BE2C (cell line): ENCODE measurements around the gene IQSEC3.

Experiments used
- DNase-seq: peaks from one replicate; pipeline ENCODE4 v3.0.0-alpha.2; 2020
- H3K27me3 ChIP-seq: fragments of 250-450 bp; sonication (Bioruptor Pico); 2 replicates; pipeline ENCODE4 v1.5.1; 2020; ENCODE audit warnings: mild to moderate bottlenecking
- H3K36me3 ChIP-seq: fragments of 250-450 bp; sonication (Bioruptor Pico); 2 replicates; pipeline ENCODE4 v1.5.1; 2020; ENCODE audit warnings: mild to moderate bottlenecking
- H3K4me1 ChIP-seq: fragments of 250-450 bp; sonication (Bioruptor Pico); 2 replicates; pipeline ENCODE4 v1.5.1; 2020
- H3K4me3 ChIP-seq: 2 replicates; pipeline ENCODE4 v1.5.1; 2011; ENCODE audit warnings: low read depth, low read length
- H3K9me3 ChIP-seq: fragments of 250-450 bp; sonication (Bioruptor Pico); 2 replicates; pipeline ENCODE4 v1.5.1; 2020
- TF ChIP-seq, protein P1 (sequence below): IDR thresholded peaks from 2 replicates; pipeline ENCODE4 v1.5.1; 2012; ENCODE audit warnings: mild to moderate bottlenecking, low read depth, low read length

IQSEC3 gene

GRCh38 chr12:218728-219590, 152.4 kb downstream of the IQSEC3 start:
- no peaks in the 10 kb centered on the region for H3K27me3 ChIP-seq
- H3K4me1 ChIP-seq = no peaks in the 10 kb centered on the region
- no peak overlapping the region for H3K4me3 ChIP-seq
- TF ChIP-seq, protein P1, sequence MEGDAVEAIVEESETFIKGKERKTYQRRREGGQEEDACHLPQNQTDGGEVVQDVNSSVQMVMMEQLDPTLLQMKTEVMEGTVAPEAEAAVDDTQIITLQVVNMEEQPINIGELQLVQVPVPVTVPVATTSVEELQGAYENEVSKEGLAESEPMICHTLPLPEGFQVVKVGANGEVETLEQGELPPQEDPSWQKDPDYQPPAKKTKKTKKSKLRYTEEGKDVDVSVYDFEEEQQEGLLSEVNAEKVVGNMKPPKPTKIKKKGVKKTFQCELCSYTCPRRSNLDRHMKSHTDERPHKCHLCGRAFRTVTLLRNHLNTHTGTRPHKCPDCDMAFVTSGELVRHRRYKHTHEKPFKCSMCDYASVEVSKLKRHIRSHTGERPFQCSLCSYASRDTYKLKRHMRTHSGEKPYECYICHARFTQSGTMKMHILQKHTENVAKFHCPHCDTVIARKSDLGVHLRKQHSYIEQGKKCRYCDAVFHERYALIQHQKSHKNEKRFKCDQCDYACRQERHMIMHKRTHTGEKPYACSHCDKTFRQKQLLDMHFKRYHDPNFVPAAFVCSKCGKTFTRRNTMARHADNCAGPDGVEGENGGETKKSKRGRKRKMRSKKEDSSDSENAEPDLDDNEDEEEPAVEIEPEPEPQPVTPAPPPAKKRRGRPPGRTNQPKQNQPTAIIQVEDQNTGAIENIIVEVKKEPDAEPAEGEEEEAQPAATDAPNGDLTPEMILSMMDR = no peak
- no peaks in the 10 kb centered on the region for H3K36me3 ChIP-seq
- no peak for DNase-seq
- H3K9me3 ChIP-seq = no peaks in the 10 kb centered on the region

DNA sequence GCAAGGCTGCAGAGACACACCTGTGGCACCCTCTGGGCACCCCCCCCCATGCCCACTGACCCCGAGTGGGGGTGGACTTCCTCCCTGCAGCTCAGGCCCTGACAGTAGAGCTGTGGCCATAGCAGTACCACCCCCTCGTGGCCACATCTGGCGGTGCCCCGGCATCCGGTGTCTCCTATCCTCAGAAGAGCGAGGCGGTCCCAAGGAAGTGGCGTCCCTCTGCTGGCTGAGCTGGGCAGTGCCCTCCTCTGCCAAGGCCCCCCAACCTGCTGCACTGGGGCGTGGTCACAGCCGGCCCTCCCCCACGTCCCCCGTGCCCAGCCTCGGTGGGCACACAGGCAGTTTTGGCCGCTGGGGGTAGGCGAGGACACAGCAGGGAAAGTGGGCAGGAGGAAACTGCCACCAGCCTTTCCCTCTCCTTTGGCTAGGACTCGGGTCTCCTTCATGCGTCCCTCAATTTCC, 153.4 kb downstream of the IQSEC3 start:
- no peaks in the 10 kb centered on the region for H3K27me3 ChIP-seq
- no peaks in the 10 kb centered on the region for H3K4me1 ChIP-seq
- no peak overlapping the region for H3K4me3 ChIP-seq
- TF ChIP-seq, protein P1 = peak; percentile 77
- H3K36me3 ChIP-seq = no peaks in the 10 kb centered on the region
- no peaks in the 10 kb centered on the region for H3K9me3 ChIP-seq
- DNase-seq = peak; percentile 80

GRCh38 chr12:220491-220890, 153.9 kb downstream of the IQSEC3 start:
- TF ChIP-seq, protein P1 = no peak
- H3K9me3 ChIP-seq = no peaks in the 10 kb centered on the region
- DNase-seq = no peak
- H3K27me3 ChIP-seq = no peaks in the 10 kb centered on the region
- no peak overlapping the region for H3K4me3 ChIP-seq
- H3K4me1 ChIP-seq = no peaks in the 10 kb centered on the region
- H3K36me3 ChIP-seq = no peaks in the 10 kb centered on the region

GRCh38 chr12:220946-221550, 154.5 kb downstream of the IQSEC3 start:
- Histone ChIP-seq H3K36me3 (no peaks in the 10 kb centered on the region), H3K4me1 (no peaks in the 10 kb centered on the region), H3K4me3 (no peak overlapping the region), H3K27me3 (no peaks in the 10 kb centered on the region), H3K9me3 (no peaks in the 10 kb centered on the region)
- TF ChIP-seq, protein P1 = no peak
- DNase-seq = no peak

GRCh38 chr12:221736-222135, 155.2 kb downstream of the IQSEC3 start:
- Histone ChIP-seq H3K4me1 (no peaks in the 10 kb centered on the region), H3K36me3 (no peaks in the 10 kb centered on the region), H3K27me3 (no peaks in the 10 kb centered on the region), H3K9me3 (no peaks in the 10 kb centered on the region), H3K4me3 (no peak overlapping the region)
- TF ChIP-seq, protein P1 = no peak
- no peak for DNase-seq

GRCh38 chr12:223841-224240, 157.3 kb downstream of the IQSEC3 start:
- no peaks in the 10 kb centered on the region for H3K27me3 ChIP-seq
- H3K9me3 ChIP-seq = no peaks in the 10 kb centered on the region
- no peaks in the 10 kb centered on the region for H3K36me3 ChIP-seq
- H3K4me1 ChIP-seq = no peaks in the 10 kb centered on the region
- TF ChIP-seq, protein P1 = no peak
- no peak for DNase-seq
- H3K4me3 ChIP-seq = no peak overlapping the region
